ENCODE measurements around the gene PXMP2.

PXMP2 gene

DNA sequence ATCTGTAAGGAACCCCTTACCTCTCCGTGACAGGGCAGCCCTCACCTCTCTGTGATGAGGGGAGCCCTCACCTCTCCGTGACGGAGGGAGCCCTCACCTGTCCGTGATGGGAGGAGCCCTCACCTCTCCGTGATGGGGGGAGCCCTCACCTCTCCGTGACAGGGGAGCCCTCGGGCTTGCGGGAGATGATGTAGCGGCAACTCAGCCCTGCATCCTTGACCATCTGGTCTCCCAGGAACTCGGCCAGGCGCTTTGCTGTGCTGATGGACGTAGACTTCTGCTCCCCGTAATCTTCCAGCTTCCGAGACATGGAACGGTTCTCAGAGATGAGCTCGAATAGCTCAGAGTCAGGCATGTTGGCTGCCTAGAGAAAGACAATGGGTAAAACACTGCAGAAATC is 28.2 kb upstream of the PXMP2 start:
- no peak for DNase-seq (ENCODE audit: low spot score)
- in situ Hi-C loops (cut with MboI; ENCODE audit: low sequenced_read_pairs, unreplicated experiment): no loop called here
- TF ChIP-seq, protein P1, sequence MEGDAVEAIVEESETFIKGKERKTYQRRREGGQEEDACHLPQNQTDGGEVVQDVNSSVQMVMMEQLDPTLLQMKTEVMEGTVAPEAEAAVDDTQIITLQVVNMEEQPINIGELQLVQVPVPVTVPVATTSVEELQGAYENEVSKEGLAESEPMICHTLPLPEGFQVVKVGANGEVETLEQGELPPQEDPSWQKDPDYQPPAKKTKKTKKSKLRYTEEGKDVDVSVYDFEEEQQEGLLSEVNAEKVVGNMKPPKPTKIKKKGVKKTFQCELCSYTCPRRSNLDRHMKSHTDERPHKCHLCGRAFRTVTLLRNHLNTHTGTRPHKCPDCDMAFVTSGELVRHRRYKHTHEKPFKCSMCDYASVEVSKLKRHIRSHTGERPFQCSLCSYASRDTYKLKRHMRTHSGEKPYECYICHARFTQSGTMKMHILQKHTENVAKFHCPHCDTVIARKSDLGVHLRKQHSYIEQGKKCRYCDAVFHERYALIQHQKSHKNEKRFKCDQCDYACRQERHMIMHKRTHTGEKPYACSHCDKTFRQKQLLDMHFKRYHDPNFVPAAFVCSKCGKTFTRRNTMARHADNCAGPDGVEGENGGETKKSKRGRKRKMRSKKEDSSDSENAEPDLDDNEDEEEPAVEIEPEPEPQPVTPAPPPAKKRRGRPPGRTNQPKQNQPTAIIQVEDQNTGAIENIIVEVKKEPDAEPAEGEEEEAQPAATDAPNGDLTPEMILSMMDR (IDR thresholded peaks at IDR 0.05; ENCODE audit: borderline replicate concordance, control extremely low read depth, extremely low read depth, insufficient read depth, missing control alignments): no peak

DNA sequence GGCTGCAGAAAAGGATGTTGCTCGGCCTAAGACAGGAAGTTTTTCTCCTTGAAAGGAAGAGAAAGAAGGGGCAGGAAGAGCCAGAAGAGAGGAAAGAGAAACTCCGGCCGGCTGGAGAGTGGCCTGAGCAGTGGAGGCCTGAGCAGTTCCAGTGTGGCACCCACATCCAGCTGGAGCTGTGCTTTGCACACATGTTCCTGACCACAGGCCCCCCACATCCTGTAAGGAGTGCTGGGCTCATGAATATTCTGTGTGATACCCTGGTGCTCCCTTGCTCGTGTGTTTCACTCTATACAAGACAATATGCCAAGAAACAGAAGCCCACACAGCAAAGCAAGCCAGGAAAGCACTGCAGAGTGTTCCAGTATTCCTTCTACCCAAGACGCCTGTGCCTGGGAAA is 27.3 kb upstream of the PXMP2 start:
- TF ChIP-seq, protein P1 (IDR thresholded peaks at IDR 0.05; ENCODE audit: borderline replicate concordance, control extremely low read depth, extremely low read depth, insufficient read depth, missing control alignments): no peak
- DNase-seq (ENCODE audit: low spot score): no peak
- in situ Hi-C loops (cut with MboI; ENCODE audit: low sequenced_read_pairs, unreplicated experiment): no loop called here

DNA sequence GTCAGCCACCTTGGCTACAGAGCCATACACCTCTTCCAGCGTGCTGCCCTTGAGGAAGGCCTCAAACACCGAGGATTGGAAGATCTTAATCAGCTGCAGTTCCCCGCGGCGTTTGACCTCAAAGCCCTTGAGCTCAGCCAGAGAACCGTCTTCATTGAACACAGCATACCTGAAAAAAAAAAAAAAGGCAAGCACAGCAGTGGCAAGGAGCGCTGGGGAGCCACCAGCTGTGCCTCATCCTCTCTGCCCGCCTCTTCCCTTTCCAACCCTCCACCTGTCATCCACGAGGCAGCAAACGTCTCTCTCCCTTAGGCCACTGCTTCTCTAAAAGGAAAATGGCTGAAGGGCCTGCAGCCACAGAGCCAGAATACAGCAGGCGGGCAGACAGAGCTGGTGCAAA is 26.4 kb upstream of the PXMP2 start:
- TF ChIP-seq, protein P1 (IDR thresholded peaks at IDR 0.05; ENCODE audit: borderline replicate concordance, control extremely low read depth, extremely low read depth, insufficient read depth, missing control alignments): no peak
- DNase-seq (ENCODE audit: low spot score): no peak
- in situ Hi-C loops (cut with MboI; ENCODE audit: low sequenced_read_pairs, unreplicated experiment): no loop called here

DNA sequence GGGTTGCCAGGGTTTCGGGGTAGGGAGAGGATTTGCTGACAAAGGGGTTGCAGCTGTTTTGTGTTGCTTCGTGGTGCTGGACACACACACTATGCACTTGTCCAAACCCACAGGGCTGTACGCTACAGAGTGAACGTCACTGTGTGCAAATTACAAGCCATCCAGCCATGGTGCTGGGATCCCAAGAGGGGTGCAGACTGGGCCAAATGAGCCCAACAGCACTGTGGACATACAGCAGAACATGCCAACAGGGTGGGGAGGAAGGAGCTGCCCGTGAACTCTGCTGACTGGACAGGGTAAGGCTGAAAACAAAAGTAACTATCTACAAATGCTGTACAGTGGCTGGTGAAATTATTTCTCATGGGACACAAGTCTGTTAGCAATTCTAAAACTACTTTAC is 25.4 kb upstream of the PXMP2 start:
- no peak for DNase-seq (ENCODE audit: low spot score)
- TF ChIP-seq, protein P1 (IDR thresholded peaks at IDR 0.05; ENCODE audit: borderline replicate concordance, control extremely low read depth, extremely low read depth, insufficient read depth, missing control alignments): no peak
- in situ Hi-C loops (cut with MboI; ENCODE audit: low sequenced_read_pairs, unreplicated experiment): no loop called here

DNA sequence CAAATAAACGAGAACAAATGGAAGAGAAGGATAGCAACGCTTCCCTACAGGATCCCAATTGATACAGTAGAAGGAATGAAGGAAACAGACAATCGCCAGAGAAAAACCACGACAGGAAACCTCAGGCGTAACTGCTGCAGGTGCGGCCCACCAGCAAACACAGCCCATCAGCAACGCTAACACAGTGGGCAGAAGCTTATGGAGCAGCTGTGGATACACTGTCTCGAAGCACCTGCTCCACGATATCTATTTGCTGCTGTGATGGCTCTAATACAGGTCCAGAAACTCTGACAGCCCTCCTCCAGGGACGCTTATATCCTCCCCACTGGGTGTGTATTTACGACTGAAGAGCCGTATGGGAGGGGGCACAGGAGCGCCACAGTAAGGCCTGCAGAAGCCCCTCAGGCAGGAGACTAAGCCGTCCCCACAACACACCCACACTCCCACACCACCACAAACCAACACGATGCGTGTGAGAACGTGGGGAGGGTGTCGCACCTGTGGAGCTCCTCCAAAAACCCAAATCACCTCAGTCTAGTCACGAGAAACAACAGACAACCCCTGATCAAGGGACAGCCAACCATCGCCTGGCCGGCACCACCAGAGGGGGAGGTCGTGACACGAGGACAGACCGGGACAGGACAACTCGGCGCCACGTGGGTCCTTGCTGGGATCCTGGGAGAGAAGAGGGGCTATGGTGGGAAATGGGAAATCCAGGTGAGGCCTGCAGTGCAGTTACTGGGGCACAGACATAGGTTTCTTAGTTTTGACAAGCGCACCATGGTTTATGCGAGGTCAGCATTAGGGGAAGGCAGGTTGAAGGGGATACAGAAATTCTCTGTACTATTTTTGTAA is 24.3 kb upstream of the PXMP2 start:
- in situ Hi-C loops (cut with MboI; ENCODE audit: low sequenced_read_pairs, unreplicated experiment): no loop called here
- TF ChIP-seq, protein P1 (IDR thresholded peaks at IDR 0.05; ENCODE audit: borderline replicate concordance, control extremely low read depth, extremely low read depth, insufficient read depth, missing control alignments): no peak
- no peak for DNase-seq (ENCODE audit: low spot score)

DNA sequence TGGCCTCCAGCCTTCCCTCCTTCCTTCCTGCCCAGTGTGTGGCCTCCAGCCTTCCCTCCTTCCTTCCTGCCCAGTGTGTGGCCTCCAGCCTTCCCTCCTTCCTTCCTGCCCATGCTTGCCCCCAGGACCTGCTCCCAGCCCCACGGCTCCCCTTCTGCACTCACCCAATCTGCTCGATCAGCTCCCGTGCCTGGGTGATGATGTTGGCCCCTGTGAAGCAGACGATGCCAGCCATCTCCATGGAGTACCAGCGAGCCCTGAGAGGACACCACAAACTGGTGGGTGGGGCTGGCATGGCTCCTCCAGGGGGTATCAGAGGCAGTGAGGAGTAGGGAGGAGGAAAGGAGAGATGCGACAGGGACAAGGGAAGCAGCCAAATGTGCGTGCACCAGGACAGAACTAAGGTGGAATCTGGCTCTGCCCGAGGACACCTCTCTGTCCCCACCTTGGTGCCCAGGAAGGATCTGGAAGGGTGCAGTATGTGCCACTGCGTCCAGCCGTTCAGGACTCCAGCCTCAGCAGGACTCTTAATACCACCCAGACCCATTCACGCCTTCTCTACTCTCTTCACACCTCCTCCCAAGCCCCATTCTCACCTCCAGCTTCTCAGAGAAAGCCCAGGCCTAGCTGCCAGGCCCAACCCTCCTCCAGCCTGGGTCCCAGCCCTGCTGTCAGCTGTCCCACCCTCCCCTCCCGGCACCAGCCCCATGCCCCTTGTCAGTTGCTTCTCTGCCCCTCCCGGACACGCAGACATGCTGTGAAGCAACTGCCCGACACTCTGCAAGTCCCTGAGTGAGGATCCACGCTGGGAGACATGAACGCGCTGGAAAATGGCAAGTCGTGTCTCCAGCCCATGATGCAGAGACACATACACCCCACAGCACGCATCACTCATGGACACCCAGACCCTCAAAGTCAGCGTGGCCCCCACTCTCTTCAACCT is 22.9 kb upstream of the PXMP2 start:
- DNase-seq (ENCODE audit: low spot score): no peak

More for the DNA sequence above, 22.9 kb upstream of the PXMP2 start:
- in situ Hi-C loops (cut with MboI; ENCODE audit: low sequenced_read_pairs, unreplicated experiment): no loop called here
- TF ChIP-seq, protein P1 (IDR thresholded peaks at IDR 0.05; ENCODE audit: borderline replicate concordance, control extremely low read depth, extremely low read depth, insufficient read depth, missing control alignments): no peak
